HCT116 (cell line): ENCODE data around the gene APLF. TPM values are rescaled to one million over a fixed set of nuclear protein-coding genes. Genes with fewer than 3 reads are reported as not detected.

Experiments used
- ATAC-seq: fragments of 200-7000 bp; cut with Tn5 transposase; 2 replicates; pipeline ENCODE4 v1.9.1; 2020; ENCODE audit warnings: mild to moderate bottlenecking, moderate library complexity
- BruUV-seq: library from RNA; stranded (reverse); fragments of 400-500 nt; replicated peaks from 2 replicates; lab custom pipeline; 2021; lab: Mats Ljungman, UMichigan
- CTCF ChIA-PET: fragments of 300-600 bp; sonication (Branson Sonifier 250); formaldehyde crosslinking; loops from one replicate; lab custom pipeline; 2021; ENCODE audit warnings: antibody characterized with exemption; lab: Charles Lee
- POLR2A ChIA-PET: fragments of 300-600, 350-600 bp; sonication (Branson Sonifier 250); formaldehyde crosslinking; loops from one replicate; lab custom pipeline; 2021; ENCODE audit warnings: antibody characterized with exemption; lab: Charles Lee
- RAD21 ChIA-PET, 2 experiments: fragments of 300-600 bp; sonication (Branson Sonifier 250); formaldehyde crosslinking; loops; one replicate each; lab custom pipeline; 2023; ENCODE audit warnings: low total read pairs in 2 of 2; ENCODE audit not compliant: uncharacterized antibody in 2 of 2, unreplicated experiment in 2 of 2, low non-redundant PET in 1 of 2; lab: Charles Lee
- DNase-seq: peaks from one replicate; pipeline ENCODE4 v3.0.0-alpha.2; 2010; ENCODE audit warnings: low read depth, low spot score
- H2AFZ ChIP-seq: fragments of 200-600 bp; shearing (Covaris generic), sonication (generic); 2 replicates; pipeline ENCODE4 v1.6.1; 2017; ENCODE audit warnings: low read depth, mixed run types, mixed read lengths, antibody characterized with exemption, low read length; ENCODE audit not compliant: poor library complexity, severe bottlenecking
- H3K27ac ChIP-seq: 2 replicates; pipeline ENCODE4 v1.5.1; 2012; ENCODE audit warnings: low read depth, low read length
- H3K27me3 ChIP-seq: fragments of 200-600 bp; sonication (generic); 2 replicates; pipeline ENCODE4 v1.6.1; 2016; ENCODE audit warnings: mixed run types, low read length, mixed read lengths; ENCODE audit not compliant: insufficient read depth
- H3K36me3 ChIP-seq, 2 experiments: fragments of 200-500 bp in 1 of 2; fragments of 200-600 bp in 1 of 2; sonication (Bioruptor generic) in 1 of 2; sonication (generic) in 1 of 2; 2 replicates each; pipeline versions ENCODE4 v1.5.1 to v1.6.1; 2014 to 2016; ENCODE audit warnings: low read length in 2 of 2, inconsistent platforms in 1 of 2, mixed read lengths in 1 of 2, mixed run types in 1 of 2; ENCODE audit not compliant: insufficient read depth in 2 of 2, control insufficient read depth in 1 of 2
- H3K4me1 ChIP-seq, 2 experiments: fragments of 200-600 bp in 1 of 2; sonication (generic) in 1 of 2; 2 replicates each; pipeline versions ENCODE4 v1.5.1 to v1.6.1; 2012 to 2017; ENCODE audit warnings: low read length in 2 of 2, inconsistent platforms in 1 of 2, mild to moderate bottlenecking in 1 of 2, mixed read lengths in 1 of 2, mixed run types in 1 of 2, moderate library complexity in 1 of 2; ENCODE audit not compliant: insufficient read depth in 2 of 2, control insufficient read depth in 1 of 2
- H3K4me2 ChIP-seq: fragments of 200-600 bp; sonication (generic); 2 replicates; pipeline ENCODE4 v1.6.1; 2017; ENCODE audit warnings: mixed run types, low read length, mixed read lengths
- H3K4me3 ChIP-seq, 2 experiments: fragments of 200-600 bp in 1 of 2; sonication (generic) in 1 of 2; replicated peaks in 1 of 2; 2 replicates each; pipeline ENCODE4 v1.5.1; 2011 to 2016; ENCODE audit warnings: low read length in 2 of 2, control low read depth in 1 of 2, low read depth in 1 of 2, mild to moderate bottlenecking in 1 of 2, mixed read lengths in 1 of 2, mixed run types in 1 of 2
- H3K79me2 ChIP-seq: fragments of 200-600 bp; sonication (generic); 2 replicates; pipeline ENCODE4 v1.6.1; 2017; ENCODE audit warnings: mild to moderate bottlenecking, mixed run types, low read length, moderate library complexity, mixed read lengths; ENCODE audit not compliant: insufficient read depth
- H3K9ac ChIP-seq: fragments of 200-600 bp; sonication (generic); 2 replicates; pipeline ENCODE4 v1.6.1; 2016; ENCODE audit warnings: low read length, mixed read lengths
- H3K9me2 ChIP-seq: fragments of 200-600 bp; sonication (generic), shearing (Covaris generic); 2 replicates; pipeline ENCODE4 v1.6.1; 2017; ENCODE audit warnings: mixed run types, mild to moderate bottlenecking, moderate library complexity; ENCODE audit not compliant: insufficient read depth
- H3K9me3 ChIP-seq, 2 experiments: fragments of 200-500 bp in 1 of 2; fragments of 200-600 bp in 1 of 2; sonication (Bioruptor generic) in 1 of 2; sonication (generic) in 1 of 2; 2 replicates each; pipeline ENCODE4 v1.6.1; 2014 to 2017; ENCODE audit warnings: low read length in 2 of 2, mixed read lengths in 2 of 2, inconsistent platforms in 1 of 2, low read depth in 1 of 2, mild to moderate bottlenecking in 1 of 2, mixed run types in 1 of 2, moderate library complexity in 1 of 2; ENCODE audit not compliant: control insufficient read depth in 1 of 2, insufficient read depth in 1 of 2
- H4K20me1 ChIP-seq: fragments of 200-600 bp; sonication (generic), shearing (Covaris generic); 2 replicates; pipeline ENCODE4 v1.6.1; 2017; ENCODE audit warnings: mixed run types, mild to moderate bottlenecking, moderate library complexity; ENCODE audit not compliant: insufficient read depth
- ELF1 ChIP-seq: IDR thresholded peaks from 2 replicates; pipeline ENCODE4 v1.6.1; 2012; ENCODE audit warnings: low read depth, borderline replicate concordance
- FOSL1 ChIP-seq: IDR thresholded peaks from 2 replicates; pipeline ENCODE4 v1.6.1; 2012; ENCODE audit warnings: low read depth
- JUND ChIP-seq: IDR thresholded peaks from 2 replicates; pipeline ENCODE4 v1.6.1; 2012
- POLR2A ChIP-seq: IDR thresholded peaks from 2 replicates; pipeline ENCODE4 v1.7.0; 2011; ENCODE audit warnings: borderline replicate concordance; ENCODE audit not compliant: insufficient read depth, insufficient read length; ENCODE audit errors: extremely low read depth
- RAD21 ChIP-seq: IDR thresholded peaks from 2 replicates; pipeline ENCODE4 v1.6.1; 2012; ENCODE audit warnings: low read depth, mild to moderate bottlenecking
- TCF7L2 ChIP-seq: IDR thresholded peaks from 2 replicates; pipeline ENCODE4 v1.7.0; 2011; ENCODE audit warnings: borderline replicate concordance, inconsistent platforms; ENCODE audit not compliant: insufficient read depth, insufficient read length; ENCODE audit errors: extremely low read depth
- ZFX ChIP-seq: fragments of 450-650 bp; IDR thresholded peaks from 2 replicates; pipeline ENCODE4 v1.6.1; 2017
- ZNF274 ChIP-seq: fragments of 200-500 bp; sonication (Bioruptor generic); IDR thresholded peaks from 2 replicates; pipeline ENCODE4 v1.6.1; 2014; ENCODE audit warnings: mild to moderate bottlenecking, low read depth, low read length, inconsistent platforms
- intact Hi-C: fragments of 100-400 bp; cut with micrococcal nuclease; formaldehyde crosslinking; loops from 2 replicates; pipeline ENCODE4 v1.10.0; 2022
- total RNA-seq: library from RNA; stranded (reverse); gene quantifications from one replicate; pipeline ENCODE4 v1.2.1, GENCODE V29; 2021; ENCODE audit not compliant: unreplicated experiment
- TF ChIP-seq, protein P1 (sequence below): IDR thresholded peaks from 2 replicates; pipeline ENCODE4 v1.6.1; 2012
- TF ChIP-seq, protein P2 (sequence below): IDR thresholded peaks from 2 replicates; pipeline ENCODE4 v1.6.1; 2011; ENCODE audit warnings: mild to moderate bottlenecking, low read length, moderate library complexity; ENCODE audit not compliant: insufficient replicate concordance; ENCODE audit errors: extremely low read depth
- TF ChIP-seq, protein P3 (sequence below): IDR thresholded peaks from 2 replicates; pipeline ENCODE4 v1.6.1; 2012; ENCODE audit warnings: low read depth
- TF ChIP-seq, protein P4 (sequence below), 3 experiments: fragments of 200-600 bp in 1 of 3; sonication (generic) in 1 of 3; IDR thresholded peaks in 2 of 3; conservative IDR thresholded peaks in 1 of 3; 2 replicates each; pipeline ENCODE4 v1.5.1; 2012 to 2017; ENCODE audit warnings: low read depth in 2 of 3, low read length in 2 of 3, antibody characterized with exemption in 1 of 3, borderline replicate concordance in 1 of 3, control low read depth in 1 of 3, mild to moderate bottlenecking in 1 of 3, mixed read lengths in 1 of 3, mixed run types in 1 of 3, moderate library complexity in 1 of 3; ENCODE audit not compliant: insufficient read depth in 1 of 3

The APLF gene
- total RNA-seq, 1 experiment from 2014 or later, result 1.6 TPM

DNA sequence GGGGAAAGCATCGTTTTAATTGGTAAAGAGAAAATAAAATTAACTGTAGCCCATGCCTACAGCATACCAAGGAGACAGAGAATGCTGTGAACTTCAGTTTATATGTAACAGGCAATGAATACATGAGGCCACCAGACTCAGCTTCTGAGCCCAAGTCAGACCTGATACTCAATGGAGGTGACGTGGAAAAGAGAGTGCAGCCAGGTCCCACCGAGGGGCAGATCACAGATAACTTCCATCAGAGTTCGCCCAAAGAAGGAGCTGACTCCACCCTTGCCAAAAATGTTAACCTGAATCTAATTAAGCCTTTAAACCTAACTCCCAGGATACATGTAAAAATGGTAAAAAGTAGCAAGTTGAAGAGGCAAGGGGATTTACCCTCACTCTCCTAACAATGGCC is 123.8 kb downstream of the APLF start:
- H3K36me3 ChIP-seq, result no peaks in the 10 kb centered on the region
- no peak for DNase-seq
- CTCF ChIA-PET, result interaction anchor here (1.2 kb wide), 1 partner anchor 334 kb away, joined by 3 read pairs; no protein-coding TSS in a partner anchor
- no peak overlapping the region for H3K9ac ChIP-seq
- no peaks in the 10 kb centered on the region for H3K9me3 ChIP-seq
- H3K79me2 ChIP-seq, result no peaks in the 10 kb centered on the region
- no peaks in the 10 kb centered on the region for H3K27me3 ChIP-seq
- TF ChIP-seq FOSL1 (no peak), RAD21 (no peak), ELF1 (no peak)
- TF ChIP-seq, protein P1, sequence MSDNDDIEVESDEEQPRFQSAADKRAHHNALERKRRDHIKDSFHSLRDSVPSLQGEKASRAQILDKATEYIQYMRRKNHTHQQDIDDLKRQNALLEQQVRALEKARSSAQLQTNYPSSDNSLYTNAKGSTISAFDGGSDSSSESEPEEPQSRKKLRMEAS, result no peak
- no peak for ATAC-seq
- POLR2A ChIA-PET, result no interaction called here
- no peak overlapping the region for H2AFZ ChIP-seq
- RAD21 ChIA-PET, result no interaction called here
- H4K20me1 ChIP-seq, result no peaks in the 10 kb centered on the region
- BruUV-seq, result no TSS peak
- H3K4me2 ChIP-seq, result no peak overlapping the region
- no peak overlapping the region for H3K4me3 ChIP-seq
- intact Hi-C loops, result no loop called here
- H3K9me2 ChIP-seq, result no peaks in the 10 kb centered on the region
- H3K27ac ChIP-seq, result no peak overlapping the region
- no peaks in the 10 kb centered on the region; a peak in 1 of 4 replicates for H3K4me1 ChIP-seq

DNA sequence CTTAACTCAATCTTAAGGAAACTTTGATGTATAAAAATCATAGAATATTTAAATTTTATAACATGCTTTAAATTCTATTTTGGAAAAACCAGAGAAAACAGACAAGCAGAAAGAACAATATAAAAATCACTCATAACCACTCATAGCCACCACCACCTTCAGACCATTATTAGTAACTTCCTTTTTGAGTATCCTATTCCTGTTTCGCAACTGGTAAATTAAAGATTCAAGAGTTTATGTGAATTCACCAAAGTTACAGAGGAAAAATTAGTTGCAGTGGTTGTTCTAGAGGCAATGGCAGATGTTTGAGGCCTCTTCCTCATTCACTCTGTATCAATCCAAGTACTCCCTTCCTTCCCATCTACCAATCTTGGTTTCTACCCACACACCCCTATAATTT is 126.7 kb downstream of the APLF start:
- POLR2A ChIA-PET, result no interaction called here
- BruUV-seq, result no TSS peak
- Histone ChIP-seq H3K9me2 (no peaks in the 10 kb centered on the region), H3K9me3 (no peaks in the 10 kb centered on the region), H2AFZ (no peak overlapping the region), H3K27ac (no peak overlapping the region), H4K20me1 (no peaks in the 10 kb centered on the region), H3K79me2 (no peaks in the 10 kb centered on the region), H3K4me1 (no peaks in the 10 kb centered on the region; a peak in 1 of 4 replicates), H3K36me3 (no peaks in the 10 kb centered on the region), H3K9ac (no peak overlapping the region), H3K4me2 (no peak overlapping the region), H3K4me3 (no peak overlapping the region), H3K27me3 (no peaks in the 10 kb centered on the region)
- CTCF ChIA-PET, result interaction anchor here (1.6 to 2.4 kb wide), 3 partner anchors 74 to 127 kb away, joined by 5 to 26 read pairs (median 16); partner anchors contain the start of genes APLF and FBXO48
- intact Hi-C loops, result no loop called here
- DNase-seq (no peak), ATAC-seq (no peak)
- RAD21 ChIA-PET, result no interaction called here
- TF ChIP-seq, protein P2, sequence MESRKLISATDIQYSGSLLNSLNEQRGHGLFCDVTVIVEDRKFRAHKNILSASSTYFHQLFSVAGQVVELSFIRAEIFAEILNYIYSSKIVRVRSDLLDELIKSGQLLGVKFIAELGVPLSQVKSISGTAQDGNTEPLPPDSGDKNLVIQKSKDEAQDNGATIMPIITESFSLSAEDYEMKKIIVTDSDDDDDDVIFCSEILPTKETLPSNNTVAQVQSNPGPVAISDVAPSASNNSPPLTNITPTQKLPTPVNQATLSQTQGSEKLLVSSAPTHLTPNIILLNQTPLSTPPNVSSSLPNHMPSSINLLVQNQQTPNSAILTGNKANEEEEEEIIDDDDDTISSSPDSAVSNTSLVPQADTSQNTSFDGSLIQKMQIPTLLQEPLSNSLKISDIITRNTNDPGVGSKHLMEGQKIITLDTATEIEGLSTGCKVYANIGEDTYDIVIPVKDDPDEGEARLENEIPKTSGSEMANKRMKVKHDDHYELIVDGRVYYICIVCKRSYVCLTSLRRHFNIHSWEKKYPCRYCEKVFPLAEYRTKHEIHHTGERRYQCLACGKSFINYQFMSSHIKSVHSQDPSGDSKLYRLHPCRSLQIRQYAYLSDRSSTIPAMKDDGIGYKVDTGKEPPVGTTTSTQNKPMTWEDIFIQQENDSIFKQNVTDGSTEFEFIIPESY, result no peak
- TF ChIP-seq ZFX (no peak), ELF1 (no peak), POLR2A (no peak), JUND (no peak), TCF7L2 (no peak), ZNF274 (no peak)
- TF ChIP-seq, protein P3, sequence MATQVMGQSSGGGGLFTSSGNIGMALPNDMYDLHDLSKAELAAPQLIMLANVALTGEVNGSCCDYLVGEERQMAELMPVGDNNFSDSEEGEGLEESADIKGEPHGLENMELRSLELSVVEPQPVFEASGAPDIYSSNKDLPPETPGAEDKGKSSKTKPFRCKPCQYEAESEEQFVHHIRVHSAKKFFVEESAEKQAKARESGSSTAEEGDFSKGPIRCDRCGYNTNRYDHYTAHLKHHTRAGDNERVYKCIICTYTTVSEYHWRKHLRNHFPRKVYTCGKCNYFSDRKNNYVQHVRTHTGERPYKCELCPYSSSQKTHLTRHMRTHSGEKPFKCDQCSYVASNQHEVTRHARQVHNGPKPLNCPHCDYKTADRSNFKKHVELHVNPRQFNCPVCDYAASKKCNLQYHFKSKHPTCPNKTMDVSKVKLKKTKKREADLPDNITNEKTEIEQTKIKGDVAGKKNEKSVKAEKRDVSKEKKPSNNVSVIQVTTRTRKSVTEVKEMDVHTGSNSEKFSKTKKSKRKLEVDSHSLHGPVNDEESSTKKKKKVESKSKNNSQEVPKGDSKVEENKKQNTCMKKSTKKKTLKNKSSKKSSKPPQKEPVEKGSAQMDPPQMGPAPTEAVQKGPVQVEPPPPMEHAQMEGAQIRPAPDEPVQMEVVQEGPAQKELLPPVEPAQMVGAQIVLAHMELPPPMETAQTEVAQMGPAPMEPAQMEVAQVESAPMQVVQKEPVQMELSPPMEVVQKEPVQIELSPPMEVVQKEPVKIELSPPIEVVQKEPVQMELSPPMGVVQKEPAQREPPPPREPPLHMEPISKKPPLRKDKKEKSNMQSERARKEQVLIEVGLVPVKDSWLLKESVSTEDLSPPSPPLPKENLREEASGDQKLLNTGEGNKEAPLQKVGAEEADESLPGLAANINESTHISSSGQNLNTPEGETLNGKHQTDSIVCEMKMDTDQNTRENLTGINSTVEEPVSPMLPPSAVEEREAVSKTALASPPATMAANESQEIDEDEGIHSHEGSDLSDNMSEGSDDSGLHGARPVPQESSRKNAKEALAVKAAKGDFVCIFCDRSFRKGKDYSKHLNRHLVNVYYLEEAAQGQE, result no peak
- TF ChIP-seq, protein P4, sequence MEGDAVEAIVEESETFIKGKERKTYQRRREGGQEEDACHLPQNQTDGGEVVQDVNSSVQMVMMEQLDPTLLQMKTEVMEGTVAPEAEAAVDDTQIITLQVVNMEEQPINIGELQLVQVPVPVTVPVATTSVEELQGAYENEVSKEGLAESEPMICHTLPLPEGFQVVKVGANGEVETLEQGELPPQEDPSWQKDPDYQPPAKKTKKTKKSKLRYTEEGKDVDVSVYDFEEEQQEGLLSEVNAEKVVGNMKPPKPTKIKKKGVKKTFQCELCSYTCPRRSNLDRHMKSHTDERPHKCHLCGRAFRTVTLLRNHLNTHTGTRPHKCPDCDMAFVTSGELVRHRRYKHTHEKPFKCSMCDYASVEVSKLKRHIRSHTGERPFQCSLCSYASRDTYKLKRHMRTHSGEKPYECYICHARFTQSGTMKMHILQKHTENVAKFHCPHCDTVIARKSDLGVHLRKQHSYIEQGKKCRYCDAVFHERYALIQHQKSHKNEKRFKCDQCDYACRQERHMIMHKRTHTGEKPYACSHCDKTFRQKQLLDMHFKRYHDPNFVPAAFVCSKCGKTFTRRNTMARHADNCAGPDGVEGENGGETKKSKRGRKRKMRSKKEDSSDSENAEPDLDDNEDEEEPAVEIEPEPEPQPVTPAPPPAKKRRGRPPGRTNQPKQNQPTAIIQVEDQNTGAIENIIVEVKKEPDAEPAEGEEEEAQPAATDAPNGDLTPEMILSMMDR (IDR thresholded peaks at IDR 0.05 in 2 of 3, conservative IDR thresholded peaks at IDR 0.05 in 1 of 3; ENCODE audit: borderline replicate concordance in 1 of 3, insufficient read depth in 1 of 3, low read depth in 2 of 3, low read length in 2 of 3), result no peak
